Activated T-cell treated with anti-CD3 and anti-CD28 coated beads, Interleukin-2, amount 50 U/mL, for 1 hour (primary cell): ENCODE data around the gene PZP.

Experiments
- DNase-seq: peaks from one replicate; pipeline ENCODE4 v3.0.0-alpha.2; 2020

The PZP gene

GRCh38 chr12:9122091-9122609, 86.0 kb downstream of the PZP start:
- no peak for DNase-seq

- DNase-seq, result no peak
These were observed 87.6 kb downstream of the PZP start for GRCh38 chr12:9120487-9121184.

- no peak for DNase-seq
These were observed 90.0 kb downstream of the PZP start for GRCh38 chr12:9118158-9118557.

- DNase-seq, result no peak
These were observed 92.2 kb downstream of the PZP start, which contains the start of gene A2M for GRCh38 chr12:9115731-9116559. Gene A2M (minus strand): TSS chr12:9115919. CDS start chr12:9115849, 70 bp downstream.

GRCh38 chr12:9114946-9115345, 93.2 kb downstream of the PZP start:
- no peak for DNase-seq

GRCh38 chr12:9113987-9114309, 94.2 kb downstream of the PZP start:
- DNase-seq, result no peak

GRCh38 chr12:9113296-9113986, 94.8 kb downstream of the PZP start:
- DNase-seq, result no peak

GRCh38 chr12:9112076-9112853, 95.9 kb downstream of the PZP start:
- no peak for DNase-seq

- no peak for DNase-seq
These were observed 96.7 kb downstream of the PZP start for GRCh38 chr12:9111525-9111924.

GRCh38 chr12:9109737-9110491, 98.3 kb downstream of the PZP start:
- no peak for DNase-seq

- no peak for DNase-seq
These were observed 99.0 kb downstream of the PZP start for GRCh38 chr12:9109213-9109522.

GRCh38 chr12:9108504-9109212, 99.5 kb downstream of the PZP start:
- no peak for DNase-seq

- no peak for DNase-seq
These were observed 100.7 kb downstream of the PZP start for GRCh38 chr12:9107542-9107873.

- DNase-seq, result no peak
These were observed 101.3 kb downstream of the PZP start for GRCh38 chr12:9106610-9107541.

GRCh38 chr12:9106067-9106466, 102.1 kb downstream of the PZP start:
- DNase-seq, result no peak

- no peak for DNase-seq
These were observed 103.3 kb downstream of the PZP start for GRCh38 chr12:9104767-9105423.

GRCh38 chr12:9104087-9104486, 104.1 kb downstream of the PZP start:
- DNase-seq, result no peak

- no peak for DNase-seq
These were observed 104.9 kb downstream of the PZP start for GRCh38 chr12:9103050-9103849.
